GM18867 (cell line): Measurements from ENCODE around the gene FCF1.
A peak's percentile ranks its signal among the peaks of the same experiment; 100 is the strongest.

Source experiments
- ATAC-seq: cut with Tn5 transposase; IDR thresholded peaks from one replicate; pipeline ENCODE4 v1.9.1; 2021; ENCODE audit warnings: mild to moderate bottlenecking, moderate library complexity; ENCODE audit not compliant: unreplicated experiment

FCF1 gene, protein sequence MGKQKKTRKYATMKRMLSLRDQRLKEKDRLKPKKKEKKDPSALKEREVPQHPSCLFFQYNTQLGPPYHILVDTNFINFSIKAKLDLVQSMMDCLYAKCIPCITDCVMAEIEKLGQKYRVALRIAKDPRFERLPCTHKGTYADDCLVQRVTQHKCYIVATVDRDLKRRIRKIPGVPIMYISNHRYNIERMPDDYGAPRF

GRCh38 chr14:74712499-74713394, at the start of gene FCF1, which contains the start of gene AREL1:
Gene FCF1 (plus strand): TSS chr14:74713144. CDS start chr14:74713198, 54 bp downstream.
Gene AREL1 (minus strand): TSS chr14:74713080. CDS start chr14:74685615, 27,465 bp downstream.
- ATAC-seq: peak; percentile 94

GRCh38 chr14:74663884-74664283, 49.1 kb upstream of the FCF1 start:
- ATAC-seq: no peak

DNA sequence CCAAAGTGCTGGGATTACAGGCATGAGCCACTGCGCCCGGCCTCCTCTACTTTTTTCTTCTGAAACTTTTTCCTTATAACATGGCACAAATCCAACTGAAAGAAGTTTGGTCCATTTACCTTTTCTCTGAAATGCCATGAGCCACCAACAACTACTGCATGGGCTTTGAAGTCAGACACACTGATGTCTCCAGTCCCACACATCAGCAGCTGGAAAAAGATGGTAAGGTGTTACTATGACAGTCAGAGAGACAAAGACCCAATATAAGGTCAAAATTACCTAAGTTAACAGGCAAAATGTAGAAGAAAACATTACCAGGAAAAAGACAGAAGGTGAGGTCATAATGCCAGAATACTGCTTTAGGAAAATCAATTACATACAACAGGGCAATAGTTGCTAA, 48.2 kb upstream of the FCF1 start:
- ATAC-seq: no peak

DNA sequence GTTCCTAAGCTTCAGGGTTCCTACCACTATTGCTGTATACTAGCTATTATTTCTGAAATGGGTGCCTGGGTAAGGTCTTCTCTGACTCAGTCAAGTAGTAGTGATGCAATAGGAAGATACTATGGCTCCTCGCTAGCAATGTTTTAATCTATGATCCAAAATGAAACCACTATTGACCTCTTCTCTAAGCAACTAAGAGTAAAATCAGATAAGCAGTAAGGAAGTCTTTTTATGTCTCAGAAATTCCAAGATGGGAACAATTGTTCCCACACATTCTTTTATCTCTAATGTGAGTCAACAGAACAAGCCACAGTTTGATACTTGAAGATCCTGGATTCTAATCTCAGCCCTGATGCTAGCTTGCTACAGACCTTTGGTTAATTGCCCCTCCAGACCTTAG, 45.2 kb upstream of the FCF1 start:
- ATAC-seq: no peak

- ATAC-seq: no peak
Observed at GRCh38 chr14:74669256-74669655, 43.7 kb upstream of the FCF1 start.

DNA sequence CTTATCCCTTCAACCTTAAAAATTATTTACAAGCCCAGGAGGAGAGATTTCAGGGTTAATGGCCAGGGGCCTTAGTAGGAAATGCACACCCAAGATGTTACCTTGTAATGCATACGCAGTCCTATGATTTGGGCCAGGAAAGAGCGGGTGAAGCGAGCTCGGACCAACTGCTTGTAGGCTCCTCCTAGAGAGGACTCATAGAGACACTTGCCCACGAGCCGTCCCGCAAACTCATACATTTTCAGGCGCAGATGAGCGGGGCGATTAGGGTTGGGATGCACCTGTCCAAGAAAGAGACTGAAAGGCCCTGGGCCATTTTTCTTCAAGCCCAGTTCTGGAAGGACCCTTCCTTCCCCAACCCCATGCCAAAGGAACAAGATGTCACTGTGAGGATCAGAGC, 43.1 kb upstream of the FCF1 start:
- ATAC-seq: no peak

- ATAC-seq: no peak
Observed at GRCh38 chr14:74670726-74671411, 42.1 kb upstream of the FCF1 start.

DNA sequence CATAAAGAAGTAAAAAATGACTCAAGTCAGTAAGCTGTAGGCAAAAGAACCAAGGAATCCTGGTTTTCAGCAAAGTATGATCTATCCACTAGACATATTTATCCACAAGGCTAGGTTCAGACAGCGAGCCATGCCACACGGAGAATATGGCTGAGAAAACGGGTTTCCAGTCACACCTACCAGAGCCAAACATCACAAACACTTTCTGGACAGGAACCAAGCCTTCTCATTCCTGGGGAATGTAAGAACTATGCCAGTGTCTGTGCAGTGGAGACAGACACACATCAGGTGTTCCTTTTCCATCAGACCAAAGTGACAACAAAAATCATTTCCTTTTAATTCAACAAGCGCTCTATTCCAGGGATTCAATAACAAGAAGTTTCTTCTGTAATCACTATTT, 41.2 kb upstream of the FCF1 start:
- ATAC-seq: no peak

DNA sequence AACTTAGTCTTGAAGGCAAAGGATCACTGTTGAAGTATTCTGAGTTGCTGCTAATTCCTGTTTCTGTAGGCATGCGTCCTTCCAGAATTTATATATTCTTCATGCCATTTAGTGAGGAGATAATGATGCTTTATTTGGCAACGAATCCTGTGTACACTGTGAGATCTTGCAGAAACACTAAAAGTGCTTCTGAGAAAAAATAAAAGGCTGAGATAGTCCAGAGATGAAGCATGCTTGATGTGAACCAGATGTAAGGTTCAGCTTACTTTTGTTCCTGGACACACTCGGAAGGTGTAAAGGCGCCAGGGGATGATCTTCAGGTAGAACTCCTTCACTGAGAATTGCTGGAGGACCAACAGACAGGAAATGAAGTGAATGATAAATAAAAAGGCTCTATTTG, 39.2 kb upstream of the FCF1 start:
- ATAC-seq: no peak

- no peak for ATAC-seq
Observed at GRCh38 chr14:74675219-74675618, 37.7 kb upstream of the FCF1 start.

DNA sequence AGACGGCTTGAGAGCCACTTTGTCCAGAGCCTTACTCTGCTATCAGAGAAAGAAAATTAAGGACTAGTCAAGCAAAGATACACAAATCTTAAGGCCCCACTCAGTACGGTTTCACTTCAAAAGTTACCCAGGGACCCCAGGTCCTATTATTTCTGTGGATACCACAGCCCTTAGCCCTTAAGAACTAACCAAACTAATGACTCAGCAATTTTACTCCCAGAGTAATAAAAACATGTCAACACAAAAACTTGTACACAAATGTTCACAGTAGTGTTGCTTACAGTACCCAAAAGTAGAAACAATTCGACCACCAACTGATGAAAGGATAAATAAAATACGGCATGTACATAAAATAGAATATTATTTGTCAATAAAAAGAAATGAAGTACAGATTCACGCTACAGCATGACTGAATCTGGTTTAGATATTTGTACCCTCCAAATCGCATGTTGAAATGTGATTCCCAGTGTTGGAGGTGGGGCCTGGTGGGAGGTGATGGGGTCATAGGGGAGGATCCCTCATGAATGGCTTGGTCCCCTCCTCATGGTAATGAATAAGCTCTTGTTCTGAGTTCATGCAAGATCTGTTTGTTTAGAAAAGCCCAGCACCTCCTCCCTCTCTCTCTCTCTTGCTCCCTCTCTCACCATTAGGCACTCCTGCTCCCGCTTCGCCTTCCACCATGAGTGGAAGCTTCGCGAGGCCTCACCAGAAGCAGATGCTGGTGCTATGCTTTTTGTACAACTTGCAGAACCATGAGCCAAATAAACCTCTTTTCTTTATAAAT, 30.6 kb upstream of the FCF1 start:
- ATAC-seq: no peak

DNA sequence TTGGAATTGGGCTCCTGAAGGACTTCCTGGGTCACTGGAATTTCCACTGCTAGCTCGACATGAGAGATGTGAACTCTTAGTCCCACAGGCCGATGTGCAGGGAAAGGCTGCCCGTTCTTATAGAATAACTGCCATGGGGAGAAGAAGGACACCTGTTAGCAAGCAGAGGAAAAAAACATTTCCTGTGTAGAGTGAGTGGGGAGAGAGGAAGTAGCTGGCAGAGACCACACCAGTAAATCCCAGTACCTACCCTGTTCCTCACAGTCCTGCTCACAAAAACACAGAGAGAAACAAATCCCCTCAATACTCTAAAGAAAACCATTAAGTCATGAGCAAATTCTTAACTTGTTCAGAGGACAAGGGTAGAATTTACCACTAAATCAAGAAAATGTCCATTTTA, 29.5 kb upstream of the FCF1 start:
- ATAC-seq: no peak

GRCh38 chr14:74684434-74684833, 28.5 kb upstream of the FCF1 start:
- no peak for ATAC-seq

GRCh38 chr14:74685056-74685455, 27.9 kb upstream of the FCF1 start:
- ATAC-seq: no peak

DNA sequence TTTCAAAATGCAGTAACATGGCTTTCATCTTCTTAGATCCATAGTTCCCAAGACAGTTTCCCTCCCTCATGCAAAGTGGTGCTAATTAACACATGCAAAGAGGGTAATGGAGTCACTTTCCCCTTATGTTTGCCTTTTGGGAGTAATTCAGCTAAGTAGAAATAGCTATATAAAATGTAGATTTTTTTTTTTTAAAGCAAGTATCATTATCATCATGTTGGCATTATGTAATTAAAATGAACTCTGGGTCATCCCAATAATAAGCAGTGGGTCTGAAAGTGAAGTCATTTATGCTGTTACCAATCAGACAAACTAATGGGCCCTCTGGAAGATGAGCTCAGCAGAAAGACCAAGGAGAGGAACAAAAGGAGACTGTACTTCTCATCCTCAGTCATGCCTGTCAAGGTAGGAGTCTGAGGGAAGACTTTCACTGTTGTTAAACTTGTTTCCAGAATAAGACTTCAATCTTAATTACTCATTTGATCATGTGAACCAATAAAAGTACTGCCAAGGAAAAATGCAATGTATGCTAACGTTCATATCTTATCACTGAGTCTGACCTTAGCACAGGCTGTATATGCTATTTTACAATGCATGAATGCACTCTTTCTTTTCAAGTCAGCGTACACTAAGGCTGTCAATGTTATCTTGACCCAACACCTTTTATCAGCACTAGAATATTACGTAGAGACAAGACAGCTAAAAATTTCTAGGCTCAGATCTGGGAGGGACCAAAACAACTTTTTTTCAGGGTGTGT, 26.8 kb upstream of the FCF1 start:
- ATAC-seq: no peak

DNA sequence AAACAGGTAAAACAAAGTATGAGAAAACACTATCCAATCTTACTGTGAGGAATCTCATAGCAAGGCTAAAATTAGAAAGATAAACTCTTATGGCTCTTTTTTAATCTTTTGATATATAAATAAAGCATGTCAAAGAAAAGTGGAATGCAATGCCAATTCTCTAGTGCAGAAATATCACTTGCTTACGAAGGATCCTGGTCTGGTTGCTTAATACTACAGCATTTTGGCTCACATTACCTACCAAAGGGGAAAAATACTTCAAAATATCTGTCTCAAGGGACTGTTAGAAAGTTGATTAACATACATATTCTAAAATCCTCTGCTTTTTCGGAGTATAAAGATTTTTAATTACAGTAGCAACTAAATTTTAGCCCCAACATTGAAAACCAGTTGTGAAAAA, 21.5 kb upstream of the FCF1 start:
- ATAC-seq: no peak

GRCh38 chr14:74693191-74693590, 19.8 kb upstream of the FCF1 start:
- no peak for ATAC-seq

- no peak for ATAC-seq
Observed at GRCh38 chr14:74695406-74695805, 17.5 kb upstream of the FCF1 start.

DNA sequence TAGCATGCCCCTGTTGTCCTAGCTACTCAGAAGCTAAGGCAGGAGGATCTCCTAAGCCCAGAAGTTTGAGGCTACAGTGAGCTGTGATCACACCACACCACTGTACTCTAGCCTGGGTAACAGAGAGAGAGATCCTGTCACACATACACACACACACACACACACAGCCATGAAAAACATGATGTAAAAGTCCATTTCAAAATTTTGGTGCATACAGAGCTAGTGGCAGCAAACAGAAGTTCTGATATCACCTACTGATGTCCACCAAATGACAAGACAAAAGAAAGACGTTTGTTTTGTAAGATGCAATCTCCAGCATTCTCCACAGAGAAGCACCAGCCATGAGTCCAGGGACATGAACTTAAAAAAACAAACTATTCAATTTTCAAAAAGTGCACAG, 15.9 kb upstream of the FCF1 start:
- no peak for ATAC-seq

DNA sequence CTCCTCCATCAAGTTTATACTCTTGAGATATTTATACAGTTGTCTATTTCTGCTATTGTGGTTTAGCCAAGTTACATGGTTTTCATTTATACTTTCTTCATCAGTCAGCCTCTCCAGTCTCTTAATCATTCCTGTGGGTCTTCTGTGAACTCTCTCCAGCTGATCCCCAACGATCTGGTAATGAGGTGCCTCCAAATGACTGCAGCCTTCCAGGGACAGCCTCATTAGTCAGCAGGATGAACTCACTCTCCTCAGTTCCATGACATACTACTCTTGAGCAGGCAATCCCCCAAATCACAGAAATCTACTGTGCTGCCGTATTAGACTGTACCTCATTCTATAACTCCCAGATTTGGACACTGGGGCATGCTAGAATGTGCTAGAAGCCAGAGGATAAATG, 15.4 kb upstream of the FCF1 start:
- no peak for ATAC-seq
